IPS-15b (cell line): ENCODE measurements around the gene FMN1.

Experiments
- H3K27me3 ChIP-seq: one replicate; pipeline ENCODE4 v1.6.1; 2013; ENCODE audit warnings: low read length; ENCODE audit not compliant: control insufficient read depth, insufficient read depth
- H3K36me3 ChIP-seq: one replicate; pipeline ENCODE4 v1.6.1; 2013; ENCODE audit warnings: low read length; ENCODE audit not compliant: control insufficient read depth, insufficient read depth
- H3K4me1 ChIP-seq: one replicate; pipeline ENCODE4 v1.6.1; 2013; ENCODE audit warnings: mild to moderate bottlenecking, low read length; ENCODE audit not compliant: control insufficient read depth, insufficient read depth
- H3K4me3 ChIP-seq: one replicate; pipeline ENCODE4 v1.5.1; 2013; ENCODE audit warnings: low read depth, low read length
- H3K9ac ChIP-seq: one replicate; pipeline ENCODE4 v1.6.1; 2013; ENCODE audit warnings: low read depth, mild to moderate bottlenecking, low read length
- H3K9me3 ChIP-seq: one replicate; pipeline ENCODE4 v1.6.1; 2013; ENCODE audit warnings: mild to moderate bottlenecking, low read length; ENCODE audit not compliant: control insufficient read depth, insufficient read depth

Gene FMN1

DNA sequence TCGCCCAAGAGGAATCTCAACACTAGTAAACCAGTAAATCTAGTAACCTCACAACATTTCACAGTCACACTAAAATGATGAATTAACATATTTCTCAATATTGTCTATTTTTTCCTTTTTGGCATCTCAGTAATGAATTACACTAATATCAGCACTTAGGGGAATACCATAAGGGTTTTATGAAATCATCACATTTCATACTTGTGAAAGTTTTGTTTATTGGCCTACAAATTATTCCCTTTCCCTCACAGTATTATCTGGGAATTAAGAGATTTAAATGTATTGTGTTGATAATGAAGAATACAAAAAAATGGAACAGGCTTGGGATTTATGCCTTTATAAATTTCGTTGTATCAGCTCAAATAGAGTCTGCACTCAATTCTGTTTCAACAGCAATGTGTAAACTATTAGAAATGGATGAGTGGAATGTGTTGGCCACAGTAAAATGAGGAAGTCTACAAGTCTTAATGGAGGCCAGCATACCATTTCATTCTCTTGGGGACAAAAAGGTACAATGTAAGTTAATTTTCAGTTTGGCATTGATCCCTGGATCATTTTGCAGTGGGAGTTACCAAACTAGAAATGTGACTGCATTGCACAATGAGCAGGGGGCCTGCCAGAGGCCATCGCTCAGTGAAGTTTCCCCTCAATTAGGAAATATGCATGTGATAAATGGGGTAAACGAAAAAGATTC, 195.4 kb downstream of the FMN1 start:
- Histone ChIP-seq H3K9ac (no peak overlapping the region), H3K4me1 (no peaks in the 10 kb centered on the region), H3K9me3 (no peaks in the 10 kb centered on the region), H3K4me3 (no peak overlapping the region), H3K36me3 (no peaks in the 10 kb centered on the region), H3K27me3 (no peaks in the 10 kb centered on the region)

DNA sequence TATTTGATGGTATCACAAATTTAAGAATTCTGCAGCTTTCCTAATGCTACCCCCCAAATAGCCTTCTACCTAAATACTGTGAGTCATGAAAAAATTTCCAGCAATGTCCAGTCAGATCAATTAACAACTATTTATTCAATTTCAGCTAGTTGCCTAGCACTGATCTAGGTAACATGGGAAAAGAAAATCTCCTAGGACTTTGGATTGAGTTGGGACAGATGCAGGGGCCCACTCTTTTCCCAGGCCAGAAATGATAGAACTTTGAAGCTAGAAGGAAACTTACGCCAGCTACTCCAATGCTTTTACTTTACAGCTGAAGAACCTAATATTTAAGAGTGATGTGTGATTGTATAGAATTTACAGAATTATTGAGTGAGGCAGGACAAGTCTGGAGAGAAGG, 196.3 kb downstream of the FMN1 start:
- peaks cover 5% of the 10 kb centered on the region for H3K4me1 ChIP-seq
- no peaks in the 10 kb centered on the region for H3K36me3 ChIP-seq
- H3K27me3 ChIP-seq = no peaks in the 10 kb centered on the region
- H3K4me3 ChIP-seq = no peak overlapping the region
- H3K9me3 ChIP-seq = no peaks in the 10 kb centered on the region
- no peak overlapping the region for H3K9ac ChIP-seq

DNA sequence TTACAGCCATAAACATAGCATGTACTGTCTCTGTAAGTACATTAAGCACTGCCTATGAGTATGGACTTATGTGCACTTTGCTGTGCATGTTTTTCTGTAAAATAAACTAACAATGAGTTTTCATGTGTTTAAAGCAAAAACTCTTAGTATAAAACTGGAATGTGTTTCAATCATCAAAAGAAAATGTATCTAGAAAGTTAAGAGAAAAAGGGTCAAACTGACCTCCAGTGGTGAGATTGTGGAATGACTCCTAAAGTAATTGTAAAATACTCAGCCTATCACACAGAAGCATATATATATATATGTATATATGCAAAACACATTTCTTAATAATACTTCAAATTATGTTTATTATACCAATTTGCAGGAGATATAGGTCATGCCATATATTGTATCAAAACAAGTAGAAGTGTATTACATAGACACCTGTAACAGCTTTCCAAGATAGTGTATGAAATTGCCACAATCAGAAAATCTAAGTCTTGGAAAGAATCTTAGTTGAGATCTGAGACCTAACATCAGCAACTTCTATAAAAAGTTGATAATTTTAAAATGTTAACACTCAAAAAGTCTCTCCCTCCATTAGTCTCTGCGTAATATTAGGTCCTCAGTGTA, 199.6 kb downstream of the FMN1 start:
- Histone ChIP-seq H3K27me3 (no peaks in the 10 kb centered on the region), H3K4me3 (no peak overlapping the region), H3K4me1 (peaks cover 6% of the 10 kb centered on the region), H3K9ac (no peak overlapping the region), H3K9me3 (no peaks in the 10 kb centered on the region), H3K36me3 (no peaks in the 10 kb centered on the region)

DNA sequence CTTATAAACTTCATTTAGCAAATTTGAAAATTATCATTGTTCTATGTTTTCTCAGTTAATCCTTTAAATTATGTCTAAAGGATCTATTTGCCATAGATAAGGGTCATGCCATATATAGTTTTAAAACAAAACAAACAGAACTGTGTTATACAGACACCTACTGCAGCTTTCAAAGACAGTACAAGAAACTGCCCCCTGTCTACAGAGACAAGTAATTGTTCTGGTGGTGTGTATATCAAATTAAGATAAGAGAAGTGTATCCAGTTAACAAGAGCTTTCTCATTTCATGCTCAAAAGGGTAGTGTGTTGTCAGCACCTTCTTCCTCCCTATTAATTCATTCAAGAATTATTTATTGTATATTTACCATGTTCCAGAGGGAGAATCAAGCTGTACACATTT, 201.2 kb downstream of the FMN1 start:
- no peaks in the 10 kb centered on the region for H3K36me3 ChIP-seq
- peaks cover 6% of the 10 kb centered on the region for H3K4me1 ChIP-seq
- H3K4me3 ChIP-seq = no peak overlapping the region
- H3K9ac ChIP-seq = no peak overlapping the region
- H3K9me3 ChIP-seq = no peaks in the 10 kb centered on the region
- no peaks in the 10 kb centered on the region for H3K27me3 ChIP-seq

DNA sequence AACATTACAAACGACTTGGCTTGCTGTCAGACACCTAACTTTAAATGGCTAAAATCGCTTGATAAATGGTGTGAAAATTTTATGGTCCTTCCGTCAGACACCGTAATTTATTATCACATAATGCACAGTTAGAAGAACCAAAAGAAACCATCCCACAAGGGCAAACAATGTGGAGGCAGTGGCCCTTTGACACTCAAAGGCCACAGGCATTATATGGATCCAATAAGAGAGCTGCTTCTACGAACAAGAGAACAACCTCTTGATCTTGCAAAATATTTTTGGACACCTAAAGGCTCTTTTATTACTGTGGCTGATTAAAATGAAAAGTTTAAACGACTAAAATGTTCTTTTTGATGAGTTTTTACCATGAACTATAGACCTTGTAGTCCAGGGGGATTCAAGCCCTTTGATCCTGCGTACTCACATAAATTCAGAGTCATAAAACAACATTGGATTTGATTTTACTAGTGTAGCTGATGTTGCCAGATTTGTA, 202.8 kb downstream of the FMN1 start:
- peaks cover 6% of the 10 kb centered on the region for H3K4me1 ChIP-seq
- H3K9me3 ChIP-seq = no peaks in the 10 kb centered on the region
- no peaks in the 10 kb centered on the region for H3K27me3 ChIP-seq
- no peaks in the 10 kb centered on the region for H3K36me3 ChIP-seq
- no peak overlapping the region for H3K4me3 ChIP-seq
- H3K9ac ChIP-seq = no peak overlapping the region

DNA sequence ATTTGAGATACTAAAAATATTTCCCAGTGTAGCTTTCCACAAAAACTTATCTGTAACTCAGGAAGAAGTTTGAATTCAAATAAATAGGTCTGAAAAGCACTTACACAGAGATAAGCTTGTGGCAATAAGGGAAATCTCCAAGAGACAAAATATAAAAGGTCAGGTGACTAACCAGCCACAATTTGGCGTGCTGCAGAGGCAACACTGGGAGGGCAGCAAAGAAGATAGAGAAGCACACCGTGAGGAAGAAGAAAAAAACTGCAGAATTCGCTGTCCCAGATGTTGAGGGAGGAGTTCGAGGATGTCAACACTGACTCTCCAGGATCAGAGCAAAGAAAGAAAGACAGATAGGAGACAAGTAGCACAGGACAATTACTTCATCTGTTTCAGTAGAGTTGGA, 204.4 kb downstream of the FMN1 start:
- no peak overlapping the region for H3K9ac ChIP-seq
- H3K27me3 ChIP-seq = no peaks in the 10 kb centered on the region
- no peaks in the 10 kb centered on the region for H3K36me3 ChIP-seq
- peaks cover 6% of the 10 kb centered on the region for H3K4me1 ChIP-seq
- no peak overlapping the region for H3K4me3 ChIP-seq
- H3K9me3 ChIP-seq = no peaks in the 10 kb centered on the region

DNA sequence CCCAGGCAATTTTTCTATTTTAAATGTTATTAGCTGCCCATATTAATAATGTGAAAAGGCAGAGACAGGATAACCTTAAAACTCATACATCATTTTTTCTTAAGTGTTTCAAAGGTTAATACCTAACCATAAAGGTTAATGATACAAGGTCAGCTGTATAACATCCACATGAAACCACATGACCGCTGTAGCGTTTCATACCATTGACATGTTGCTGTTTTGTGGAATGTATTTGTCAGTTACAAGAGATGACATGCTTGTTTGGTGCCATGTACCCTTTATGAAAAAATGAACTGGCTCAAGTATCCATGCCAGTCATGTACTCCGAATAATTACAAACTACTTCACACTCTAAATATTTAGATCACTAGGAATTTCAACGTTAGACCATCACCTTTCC, 207.4 kb downstream of the FMN1 start:
- Histone ChIP-seq H3K36me3 (no peaks in the 10 kb centered on the region), H3K4me3 (no peak overlapping the region), H3K9me3 (no peaks in the 10 kb centered on the region), H3K9ac (no peak overlapping the region), H3K4me1 (no peaks in the 10 kb centered on the region), H3K27me3 (no peaks in the 10 kb centered on the region)

DNA sequence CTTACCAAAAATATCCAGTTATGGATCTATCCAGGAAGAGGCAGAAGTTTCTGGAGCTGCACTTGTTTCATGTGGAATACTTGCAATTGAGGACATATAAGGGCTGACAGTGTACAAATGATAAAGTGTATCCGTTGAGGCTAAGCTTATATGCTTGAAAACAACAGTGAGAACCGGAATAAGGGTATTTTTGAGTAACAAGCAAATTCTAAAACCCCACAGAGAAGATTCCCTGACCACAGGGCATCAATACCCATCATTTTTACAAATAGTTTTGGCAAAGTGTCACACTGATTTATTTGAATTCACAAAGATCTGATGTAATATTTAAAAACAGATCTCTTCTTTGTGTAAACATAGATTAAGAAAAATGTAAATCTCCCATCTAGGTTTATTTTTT, 208.4 kb downstream of the FMN1 start:
- H3K36me3 ChIP-seq = no peaks in the 10 kb centered on the region
- no peak overlapping the region for H3K4me3 ChIP-seq
- no peaks in the 10 kb centered on the region for H3K9me3 ChIP-seq
- no peaks in the 10 kb centered on the region for H3K4me1 ChIP-seq
- H3K9ac ChIP-seq = no peak overlapping the region
- H3K27me3 ChIP-seq = no peaks in the 10 kb centered on the region

DNA sequence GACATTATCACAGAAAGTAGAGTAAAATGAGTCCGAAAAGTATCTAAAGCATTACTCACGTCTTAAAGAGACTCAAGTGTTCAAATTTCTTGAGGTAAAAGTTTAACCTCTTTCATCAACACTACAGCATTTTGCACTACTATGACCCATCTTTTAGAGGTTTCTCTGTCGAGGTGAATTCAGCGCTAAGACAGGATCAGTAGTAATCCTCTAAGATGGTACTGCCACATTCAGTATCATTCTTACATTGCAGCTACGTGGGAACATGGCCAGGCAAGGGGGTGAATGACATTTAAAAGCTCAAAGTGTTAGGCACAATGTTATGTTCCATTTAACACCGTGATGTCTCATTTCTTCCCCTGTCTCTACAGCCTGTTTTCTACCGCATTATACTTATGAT, 210.8 kb downstream of the FMN1 start:
- H3K4me3 ChIP-seq = no peak overlapping the region
- H3K9me3 ChIP-seq = no peaks in the 10 kb centered on the region
- H3K9ac ChIP-seq = no peak overlapping the region
- no peaks in the 10 kb centered on the region for H3K36me3 ChIP-seq
- no peaks in the 10 kb centered on the region for H3K4me1 ChIP-seq
- H3K27me3 ChIP-seq = no peaks in the 10 kb centered on the region

DNA sequence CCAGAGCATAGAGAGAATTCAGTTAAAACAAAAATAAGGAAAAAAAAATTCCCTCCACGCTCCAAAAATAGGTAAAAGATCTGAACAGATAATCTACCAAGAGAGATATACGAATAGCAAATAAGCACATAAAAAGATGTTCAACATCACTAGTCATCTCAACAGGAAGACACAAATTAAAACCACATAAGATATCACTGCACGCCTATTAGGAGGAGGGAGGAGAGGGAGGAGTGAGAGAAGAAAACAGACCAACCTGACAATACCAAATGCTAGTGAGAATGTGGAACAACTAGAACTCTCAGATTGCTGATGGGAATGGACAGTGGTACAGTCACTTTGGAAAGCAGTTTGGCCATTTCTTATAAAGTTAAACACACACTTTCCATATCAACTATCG, 212.5 kb downstream of the FMN1 start:
- H3K27me3 ChIP-seq = no peaks in the 10 kb centered on the region
- H3K9ac ChIP-seq = no peak overlapping the region
- H3K36me3 ChIP-seq = no peaks in the 10 kb centered on the region
- no peaks in the 10 kb centered on the region for H3K4me1 ChIP-seq
- no peaks in the 10 kb centered on the region for H3K9me3 ChIP-seq
- H3K4me3 ChIP-seq = no peak overlapping the region

DNA sequence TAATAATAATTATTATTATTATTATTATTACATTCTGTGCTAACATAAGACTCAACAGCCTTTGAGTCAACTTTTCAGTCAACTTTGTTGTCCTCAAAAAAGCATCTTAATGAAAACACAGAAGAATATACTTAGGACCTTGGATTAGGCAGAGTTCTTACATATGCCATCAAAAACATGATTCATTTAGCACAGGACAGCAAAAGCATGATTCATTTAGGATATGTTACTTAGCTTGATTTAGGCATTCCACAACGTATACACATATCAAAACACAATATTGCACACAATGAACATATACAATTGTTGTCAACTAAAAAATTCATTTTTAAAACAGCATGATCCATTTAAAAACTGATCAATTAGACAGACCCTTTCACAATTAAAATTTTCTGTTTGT, 213.0 kb downstream of the FMN1 start:
- Histone ChIP-seq H3K4me1 (no peaks in the 10 kb centered on the region), H3K4me3 (no peak overlapping the region), H3K27me3 (no peaks in the 10 kb centered on the region), H3K9ac (no peak overlapping the region), H3K9me3 (no peaks in the 10 kb centered on the region), H3K36me3 (no peaks in the 10 kb centered on the region)

DNA sequence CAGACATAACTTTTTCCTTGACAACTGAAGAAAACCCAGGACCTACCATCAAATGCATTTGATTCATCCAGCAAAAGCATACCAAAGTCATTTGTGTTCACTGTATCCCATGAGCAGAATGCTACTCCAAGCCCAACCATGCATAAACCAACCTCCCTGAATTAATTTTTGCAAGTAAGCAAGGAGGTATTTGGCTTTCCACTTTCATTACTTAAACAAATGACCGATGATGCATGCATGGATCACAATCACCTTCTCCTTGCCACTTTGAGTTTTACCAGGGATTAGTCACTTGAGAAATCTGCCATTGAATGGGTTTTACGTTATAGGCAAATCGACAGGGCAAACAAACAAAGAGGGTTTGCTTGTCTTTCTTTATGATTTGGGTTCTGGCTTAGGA, 214.8 kb downstream of the FMN1 start:
- Histone ChIP-seq H3K9me3 (no peaks in the 10 kb centered on the region), H3K4me3 (no peak overlapping the region), H3K36me3 (no peaks in the 10 kb centered on the region), H3K27me3 (no peaks in the 10 kb centered on the region), H3K9ac (no peak overlapping the region), H3K4me1 (no peaks in the 10 kb centered on the region)
